ENCODE results near the gene CHD5.

Gene CHD5

DNA sequence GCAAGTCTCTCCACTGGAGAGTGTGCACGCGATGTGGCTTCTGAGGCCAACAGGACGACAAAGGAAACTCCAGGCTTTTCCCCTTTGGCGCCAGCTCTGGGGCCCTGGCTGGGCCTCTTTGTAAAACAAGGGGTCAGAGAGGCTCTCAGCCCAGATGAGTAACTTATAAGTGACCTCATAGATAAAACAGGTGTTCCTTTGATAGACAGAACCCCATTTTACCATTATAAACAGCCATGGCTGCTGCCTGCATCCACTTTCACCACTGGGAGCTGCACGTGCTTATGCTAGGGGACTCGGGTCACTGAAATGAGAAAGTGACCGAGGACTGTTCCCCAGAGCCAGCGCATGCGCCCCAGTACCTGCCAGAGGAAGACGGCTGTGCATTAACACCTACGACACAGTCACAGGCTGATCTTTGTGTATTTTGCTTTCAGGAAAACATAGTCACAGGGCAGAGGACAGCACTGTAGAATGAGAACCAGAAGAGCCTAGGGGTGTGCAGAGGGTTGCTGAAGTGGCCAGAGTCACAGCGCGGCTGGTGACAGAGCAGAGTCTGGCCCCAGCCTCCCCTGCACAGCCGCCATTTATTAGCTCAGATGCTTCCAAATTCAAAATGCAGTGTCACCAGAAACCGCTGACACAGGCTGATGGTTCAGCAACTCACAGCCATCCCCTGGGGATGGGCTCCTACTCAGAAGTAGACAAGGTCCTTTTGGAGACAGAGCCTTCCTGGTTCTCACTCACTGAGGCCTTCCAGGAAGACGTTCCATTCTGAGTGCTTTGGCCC lies 38.4 kb upstream of the CHD5 start:
- TF ChIP-seq, protein P1, sequence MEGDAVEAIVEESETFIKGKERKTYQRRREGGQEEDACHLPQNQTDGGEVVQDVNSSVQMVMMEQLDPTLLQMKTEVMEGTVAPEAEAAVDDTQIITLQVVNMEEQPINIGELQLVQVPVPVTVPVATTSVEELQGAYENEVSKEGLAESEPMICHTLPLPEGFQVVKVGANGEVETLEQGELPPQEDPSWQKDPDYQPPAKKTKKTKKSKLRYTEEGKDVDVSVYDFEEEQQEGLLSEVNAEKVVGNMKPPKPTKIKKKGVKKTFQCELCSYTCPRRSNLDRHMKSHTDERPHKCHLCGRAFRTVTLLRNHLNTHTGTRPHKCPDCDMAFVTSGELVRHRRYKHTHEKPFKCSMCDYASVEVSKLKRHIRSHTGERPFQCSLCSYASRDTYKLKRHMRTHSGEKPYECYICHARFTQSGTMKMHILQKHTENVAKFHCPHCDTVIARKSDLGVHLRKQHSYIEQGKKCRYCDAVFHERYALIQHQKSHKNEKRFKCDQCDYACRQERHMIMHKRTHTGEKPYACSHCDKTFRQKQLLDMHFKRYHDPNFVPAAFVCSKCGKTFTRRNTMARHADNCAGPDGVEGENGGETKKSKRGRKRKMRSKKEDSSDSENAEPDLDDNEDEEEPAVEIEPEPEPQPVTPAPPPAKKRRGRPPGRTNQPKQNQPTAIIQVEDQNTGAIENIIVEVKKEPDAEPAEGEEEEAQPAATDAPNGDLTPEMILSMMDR (IDR thresholded peaks at IDR 0.05; ENCODE audit: low read length, missing control alignments), result no peak

DNA sequence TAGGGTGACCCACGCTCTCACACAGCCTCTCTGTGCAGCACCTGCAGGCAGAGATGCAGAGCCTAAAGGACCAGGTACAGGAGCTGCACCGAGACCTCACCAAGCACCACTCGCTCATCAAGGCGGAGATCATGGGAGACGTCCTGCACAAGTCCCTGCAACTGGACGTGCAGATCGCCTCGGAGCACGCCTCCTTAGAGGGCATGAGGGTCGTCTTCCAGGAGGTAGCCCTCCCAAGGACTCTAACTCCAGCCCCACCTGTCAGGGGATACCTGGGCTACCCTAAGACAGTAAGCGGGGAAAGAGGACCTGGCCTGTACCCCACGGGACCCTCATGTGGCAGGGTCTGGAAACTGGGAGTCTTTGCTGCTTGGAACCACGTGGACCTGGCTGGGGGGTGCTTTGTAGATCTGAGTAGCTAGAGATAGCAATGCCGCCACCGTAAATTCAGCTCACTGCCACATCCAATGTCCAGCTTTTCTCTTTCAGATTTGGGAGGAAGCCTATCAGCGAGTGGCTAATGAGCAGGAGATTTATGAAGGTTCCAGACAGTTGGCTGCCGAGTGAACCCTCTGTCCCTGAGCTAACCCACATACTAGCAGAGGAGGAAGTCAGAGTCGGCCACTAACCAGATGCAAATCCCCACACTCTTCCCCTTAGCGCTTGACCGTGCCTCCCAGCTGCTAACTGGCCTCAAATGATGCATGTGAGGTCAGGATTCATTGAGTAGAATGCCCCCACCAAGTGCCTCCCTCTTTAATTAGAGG lies 32.3 kb upstream of the CHD5 start:
- TF ChIP-seq, protein P1 (IDR thresholded peaks at IDR 0.05; ENCODE audit: low read length, missing control alignments), result no peak
- no peak for DNase-seq (ENCODE audit: low read depth)
- no peak overlapping the region for H3K4me3 ChIP-seq (replicated peaks; ENCODE audit: low read depth, low read length)

More for the DNA sequence above, 38.4 kb upstream of the CHD5 start:
- DNase-seq (ENCODE audit: low read depth), result no peak
- no peak overlapping the region for H3K4me3 ChIP-seq (replicated peaks; ENCODE audit: low read depth, low read length)

GRCh38 chr1:6211731-6212130 lies 31.6 kb upstream of the CHD5 start:
- TF ChIP-seq, protein P1 (IDR thresholded peaks at IDR 0.05; ENCODE audit: low read length, missing control alignments), result no peak
- DNase-seq (ENCODE audit: low read depth), result no peak
- H3K4me3 ChIP-seq (replicated peaks; ENCODE audit: low read depth, low read length), result no peak overlapping the region

GRCh38 chr1:6210591-6211355 lies 30.7 kb upstream of the CHD5 start:
- DNase-seq (ENCODE audit: low read depth), result no peak
- H3K4me3 ChIP-seq (replicated peaks; ENCODE audit: low read depth, low read length), result no peak overlapping the region
- TF ChIP-seq, protein P1 (IDR thresholded peaks at IDR 0.05; ENCODE audit: low read length, missing control alignments), result no peak

DNA sequence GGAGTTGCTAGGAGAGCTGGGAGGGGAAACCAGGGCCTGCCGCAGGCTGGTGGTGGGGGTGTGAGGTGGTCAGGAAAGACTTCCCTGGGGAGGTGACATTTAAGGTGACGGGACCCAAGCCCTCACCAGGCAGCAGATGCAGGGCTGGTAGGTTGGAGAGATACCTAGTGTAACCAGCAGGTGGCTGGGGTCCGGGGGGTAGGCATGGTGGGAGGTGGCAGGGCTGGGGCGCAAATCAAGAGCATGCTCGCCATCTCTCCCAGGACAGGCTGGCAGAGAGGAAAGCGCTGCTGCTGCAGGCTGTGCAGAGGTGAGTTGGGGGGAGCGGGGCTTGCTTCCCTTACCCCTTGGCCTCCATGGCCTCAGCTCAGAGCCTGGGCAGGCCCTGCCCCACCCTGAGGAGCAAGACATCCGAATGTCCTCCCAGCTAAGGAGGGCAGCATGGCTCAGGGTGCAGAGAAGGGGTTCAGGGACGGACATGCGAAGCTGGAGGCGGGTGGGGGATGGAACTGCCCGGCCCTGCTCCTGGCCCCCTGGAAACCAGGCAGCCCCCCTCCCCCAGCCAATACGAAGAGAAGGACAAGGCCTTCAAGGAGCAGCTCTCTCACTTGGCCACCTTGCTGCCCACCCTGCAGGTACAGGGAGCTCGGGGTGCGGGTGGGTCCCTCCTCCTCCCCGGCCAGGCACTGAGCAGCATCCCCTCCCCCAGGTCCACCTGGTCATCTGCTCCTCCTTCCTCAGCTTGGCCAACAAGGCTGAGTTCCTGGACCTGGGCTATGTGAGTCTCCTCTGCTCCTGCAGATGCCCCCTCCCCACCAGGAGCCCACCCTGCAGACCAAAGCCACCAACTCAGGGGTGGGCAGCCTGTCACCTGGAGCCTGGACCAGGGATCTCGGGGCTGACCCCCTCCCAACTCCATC lies 29.8 kb upstream of the CHD5 start:
- TF ChIP-seq, protein P1 (IDR thresholded peaks at IDR 0.05; ENCODE audit: low read length, missing control alignments), result peak; percentile 12
- H3K4me3 ChIP-seq (replicated peaks; ENCODE audit: low read depth, low read length), result no peak overlapping the region
- DNase-seq (ENCODE audit: low read depth), result no peak

Data from fibroblast of pulmonary artery (primary cell).